Neural progenitor cell (in vitro differentiated cells): Measurements from ENCODE around the gene SHC3. TPM values are rescaled to one million over a fixed set of nuclear protein-coding genes. Genes with fewer than 3 reads are reported as not detected.

Experiments
- DNase-seq: peaks from one replicate; pipeline ENCODE4 v3.0.0-alpha.2; 2016; ENCODE audit warnings: low spot score
- H2AFZ ChIP-seq: fragments of 200-600 bp; sonication (generic); replicated peaks from 2 replicates; pipeline ENCODE4 v1.6.1; 2016; ENCODE audit warnings: antibody characterized with exemption
- H3F3A ChIP-seq: fragments of 200-600 bp; sonication (generic); 2 replicates; pipeline ENCODE4 v1.6.1; 2016; ENCODE audit warnings: antibody characterized with exemption, low read depth
- H3K27ac ChIP-seq: fragments of 200-600 bp; sonication (generic); 2 replicates; pipeline ENCODE4 v1.5.1; 2016; ENCODE audit warnings: mild to moderate bottlenecking
- H3K27me3 ChIP-seq: fragments of 200-600 bp; sonication (generic); 2 replicates; pipeline ENCODE4 v1.6.1; 2016; ENCODE audit warnings: mild to moderate bottlenecking, moderate library complexity
- H3K36me3 ChIP-seq: fragments of 200-600 bp; sonication (generic); 2 replicates; pipeline ENCODE4 v1.5.1; 2016
- H3K4me1 ChIP-seq: fragments of 200-600 bp; sonication (generic); 2 replicates; pipeline ENCODE4 v1.6.1; 2016; ENCODE audit warnings: mixed run types
- H3K4me2 ChIP-seq: fragments of 200-600 bp; sonication (generic); 2 replicates; pipeline ENCODE4 v1.6.1; 2016
- H3K4me3 ChIP-seq: fragments of 200-600 bp; sonication (generic); 2 replicates; pipeline ENCODE4 v1.5.1; 2016
- H3K79me2 ChIP-seq: fragments of 200-600 bp; sonication (generic); 2 replicates; pipeline ENCODE4 v1.6.1; 2016; ENCODE audit warnings: low read depth
- H3K9ac ChIP-seq: fragments of 200-600 bp; sonication (generic); 2 replicates; pipeline ENCODE4 v1.6.1; 2016
- H3K9me3 ChIP-seq: fragments of 200-600 bp; sonication (generic); 2 replicates; pipeline ENCODE4 v1.5.1; 2016; ENCODE audit warnings: low read depth
- H4K20me1 ChIP-seq: fragments of 200-600 bp; sonication (generic); 2 replicates; pipeline ENCODE4 v1.6.1; 2016; ENCODE audit warnings: low read depth
- H3K27ac Mint-ChIP-seq: 3 replicates; pipeline ENCODE4 v1.8.0; 2021; ENCODE audit warnings: mixed read lengths
- H3K27me3 Mint-ChIP-seq: 2 replicates; pipeline ENCODE4 v1.8.0; 2022; ENCODE audit warnings: low read depth, mild to moderate bottlenecking, inconsistent platforms, moderate library complexity, mixed read lengths; ENCODE audit not compliant: insufficient read depth
- H3K36me3 Mint-ChIP-seq: 3 replicates; pipeline ENCODE4 v1.8.0; 2021; ENCODE audit warnings: mixed read lengths
- H3K4me1 Mint-ChIP-seq: 3 replicates; pipeline ENCODE4 v1.8.0; 2021; ENCODE audit warnings: mixed read lengths
- H3K4me3 Mint-ChIP-seq: 3 replicates; pipeline ENCODE4 v1.8.0; 2021; ENCODE audit warnings: mild to moderate bottlenecking, moderate library complexity, mixed read lengths
- H3K9me3 Mint-ChIP-seq: 3 replicates; pipeline ENCODE4 v1.8.0; 2020; ENCODE audit warnings: mixed read lengths
- CTCF ChIP-seq: fragments of 200-600 bp; sonication (generic); IDR thresholded peaks from 2 replicates; pipeline ENCODE4 v1.5.1; 2017; ENCODE audit warnings: antibody characterized with exemption, mild to moderate bottlenecking
- EZH2 ChIP-seq: fragments of 200-600 bp; sonication (generic); IDR thresholded peaks from 2 replicates; pipeline ENCODE4 v1.6.1; 2017; ENCODE audit warnings: antibody characterized with exemption, mild to moderate bottlenecking, moderate library complexity
- EZH2phosphoT487 ChIP-seq: fragments of 200-600 bp; sonication (generic); IDR thresholded peaks from 2 replicates; pipeline ENCODE4 v1.6.1; 2017; ENCODE audit warnings: antibody characterized with exemption
- total RNA-seq: library from RNA; depleted of rRNA; stranded (reverse); fragments of >200 nt; gene quantifications from 2 replicates; pipeline ENCODE4 v1.2.3, GENCODE V29; 2015; ENCODE audit warnings: low replicate concordance

Gene SHC3
- total RNA-seq, 1 donor from 2014 or later, result 0.64 TPM

- Mint-ChIP-seq H3K9me3 (peaks cover 3% of the 10 kb centered on the region), H3K27me3 (peaks cover 7% of the 10 kb centered on the region), H3K27ac (peak overlapping the region; percentile 87), H3K4me3 (peak overlapping the region; percentile 98), H3K36me3 (peaks cover 12% of the 10 kb centered on the region), H3K4me1 (peaks cover 72% of the 10 kb centered on the region)
- Histone ChIP-seq H3K27ac (no peak overlapping the region), H3K4me3 (no peak overlapping the region), H3K4me1 (peaks cover 34% of the 10 kb centered on the region), H3K9ac (no peak overlapping the region), H3K4me2 (no peak overlapping the region), H2AFZ (no peak overlapping the region), H3K36me3 (no peaks in the 10 kb centered on the region), H3F3A (peaks cover 30% of the 10 kb centered on the region), H3K27me3 (peaks cover 63% of the 10 kb centered on the region), H4K20me1 (peaks cover 32% of the 10 kb centered on the region), H3K9me3 (no peaks in the 10 kb centered on the region), H3K79me2 (no peaks in the 10 kb centered on the region)
- no peak for DNase-seq
- TF ChIP-seq EZH2phosphoT487 (no peak), EZH2 (no peak), CTCF (no peak)
Observed at GRCh38 chr9:89175828-89176261, 2.8 kb downstream of the SHC3 start.

GRCh38 chr9:89174291-89174690, 4.3 kb downstream of the SHC3 start:
- Histone ChIP-seq H3K27ac (no peak overlapping the region), H3K4me2 (no peak overlapping the region)

GRCh38 chr9:89173072-89173471, 5.5 kb downstream of the SHC3 start:
- no peak for DNase-seq
- Histone ChIP-seq H3K27me3 (peaks cover 41% of the 10 kb centered on the region), H3K9me3 (no peaks in the 10 kb centered on the region), H2AFZ (no peak overlapping the region), H3K79me2 (no peaks in the 10 kb centered on the region), H3F3A (peaks cover 14% of the 10 kb centered on the region), H4K20me1 (peaks cover 21% of the 10 kb centered on the region), H3K4me3 (no peak overlapping the region), H3K9ac (no peak overlapping the region), H3K36me3 (no peaks in the 10 kb centered on the region), H3K4me2 (no peak overlapping the region), H3K27ac (no peak overlapping the region), H3K4me1 (peaks cover 19% of the 10 kb centered on the region)
- no peak for TF ChIP-seq CTCF
- TF ChIP-seq EZH2, result no peak
- no peak for TF ChIP-seq EZH2phosphoT487
- Mint-ChIP-seq H3K36me3 (peaks cover 23% of the 10 kb centered on the region), H3K27me3 (peaks cover 8% of the 10 kb centered on the region), H3K4me3 (no peak overlapping the region), H3K9me3 (peaks cover 5% of the 10 kb centered on the region), H3K4me1 (peaks cover 52% of the 10 kb centered on the region), H3K27ac (no peak overlapping the region)

More at GRCh38 chr9:89174291-89174690, 4.3 kb downstream of the SHC3 start:
- H3K36me3 ChIP-seq, result no peaks in the 10 kb centered on the region
- Mint-ChIP-seq H3K4me1 (peaks cover 57% of the 10 kb centered on the region), H3K27me3 (peaks cover 8% of the 10 kb centered on the region), H3K27ac (peak overlapping the region; percentile 33), H3K9me3 (peaks cover 3% of the 10 kb centered on the region), H3K4me3 (peak overlapping the region; percentile 41), H3K36me3 (peaks cover 16% of the 10 kb centered on the region)
- no peak overlapping the region for H3K4me3 ChIP-seq
- no peak overlapping the region for H3K9ac ChIP-seq
- DNase-seq, result no peak
- TF ChIP-seq EZH2, result no peak
- TF ChIP-seq CTCF, result no peak
- no peak for TF ChIP-seq EZH2phosphoT487
- no peaks in the 10 kb centered on the region for H3K9me3 ChIP-seq
- H2AFZ ChIP-seq, result no peak overlapping the region
- H4K20me1 ChIP-seq, result peaks cover 26% of the 10 kb centered on the region
- peaks cover 25% of the 10 kb centered on the region for H3K4me1 ChIP-seq
- H3K79me2 ChIP-seq, result no peaks in the 10 kb centered on the region
- peaks cover 53% of the 10 kb centered on the region for H3K27me3 ChIP-seq
- peaks cover 20% of the 10 kb centered on the region for H3F3A ChIP-seq
